Lower lobe of right lung (tissue), 2 donors: Measurements from ENCODE around the gene HSPA12A. TPM values are rescaled to one million over a fixed set of nuclear protein-coding genes. Genes with fewer than 3 reads are reported as not detected.
A peak's percentile ranks its signal among the peaks of the same experiment; 100 is the strongest.

Source experiments
- ATAC-seq, 2 donors: fragments of 200-7000 bp; cut with Tn5 transposase; one replicate each; pipeline ENCODE4 v1.9.1; 2020 to 2022; ENCODE audit warnings: mild to moderate bottlenecking in 2 of 2, moderate library complexity in 2 of 2
- DNase-seq: peaks from one replicate; pipeline ENCODE4 v3.0.0-alpha.2; 2020
- H3K27ac ChIP-seq: fragments of 200-600 bp; one replicate; pipeline ENCODE4 v1.8.0; 2022
- H3K27me3 ChIP-seq: fragments of 200-600 bp; one replicate; pipeline ENCODE4 v1.8.0; 2022; ENCODE audit warnings: low read depth
- H3K36me3 ChIP-seq: fragments of 200-600 bp; one replicate; pipeline ENCODE4 v1.8.0; 2022; ENCODE audit warnings: mild to moderate bottlenecking
- H3K4me1 ChIP-seq: fragments of 200-600 bp; one replicate; pipeline ENCODE4 v1.8.0; 2022
- H3K4me3 ChIP-seq: fragments of 200-600 bp; one replicate; pipeline ENCODE4 v1.8.0; 2022; ENCODE audit warnings: mild to moderate bottlenecking
- H3K9me3 ChIP-seq: fragments of 200-600 bp; one replicate; pipeline ENCODE4 v1.8.0; 2022
- CTCF ChIP-seq: fragments of 200-600 bp; IDR thresholded peaks from one replicate; pipeline ENCODE4 v1.8.0; 2022; ENCODE audit warnings: antibody characterized with exemption, mild to moderate bottlenecking
- intact Hi-C: fragments of 100-400 bp; cut with DNase I; formaldehyde crosslinking; loops from one replicate; pipeline ENCODE4 v1.11.0; 2022
- total RNA-seq: library from RNA; stranded (reverse); fragmentation: NEBNext Ultra II Directional; extraction: Animal tissue kit (Norgen Biotek cat#: 25700); gene quantifications from one replicate; pipeline ENCODE4 v1.2.1, GENCODE V29; 2021
- donor health status: DM: no; HTN: yes; CAD: no; lungs with severe emphysema.

The HSPA12A gene
- total RNA-seq, 1 donor from 2014 or later: 8.8 TPM

- peak in 1 of 2 donors; percentile 33 for ATAC-seq
Observed at GRCh38 chr10:116730464-116731260, 11.7 kb downstream of the HSPA12A start.

GRCh38 chr10:116729243-116729642 lies 13.1 kb downstream of the HSPA12A start:
- H3K36me3 ChIP-seq: no peaks in the 10 kb centered on the region
- intact Hi-C loops: no loop called here

More at GRCh38 chr10:116730464-116731260, 11.7 kb downstream of the HSPA12A start:
- H3K36me3 ChIP-seq: no peaks in the 10 kb centered on the region
- H3K27me3 ChIP-seq: peaks cover 6% of the 10 kb centered on the region
- intact Hi-C loops: no loop called here
- H3K4me1 ChIP-seq: no peaks in the 10 kb centered on the region
- no peaks in the 10 kb centered on the region for H3K9me3 ChIP-seq
- no peak for DNase-seq
- H3K4me3 ChIP-seq: no peak overlapping the region
- TF ChIP-seq CTCF: no peak
- no peak overlapping the region for H3K27ac ChIP-seq

DNA sequence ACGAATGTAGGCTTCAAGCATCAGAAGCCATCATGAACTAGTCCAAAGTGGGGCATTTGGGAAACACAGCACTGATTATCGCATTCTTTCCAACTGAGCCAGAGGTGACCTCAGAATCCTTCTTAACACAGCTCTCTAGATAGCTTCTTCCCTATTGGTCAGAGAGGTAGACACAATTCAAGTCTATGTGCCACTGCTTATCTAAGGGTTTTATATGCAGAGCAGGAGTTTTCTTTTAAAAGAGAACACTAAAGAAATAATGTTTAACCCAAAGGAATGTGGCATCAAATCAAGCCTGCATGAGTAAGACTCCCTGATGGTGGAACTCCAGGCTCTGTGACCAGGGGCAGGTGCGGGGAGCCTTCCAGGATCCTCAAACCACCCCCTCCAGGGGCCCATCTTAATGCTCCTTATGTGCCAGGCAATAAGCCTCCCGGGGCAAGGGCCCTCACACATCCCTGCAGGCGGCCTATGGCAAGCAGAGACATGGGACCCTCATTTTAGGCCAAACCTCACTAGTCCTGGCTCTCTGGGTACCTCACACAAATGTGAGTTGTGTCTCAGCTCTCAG lies 13.8 kb downstream of the HSPA12A start:
- Histone ChIP-seq H3K9me3 (no peaks in the 10 kb centered on the region), H3K27me3 (peaks cover 6% of the 10 kb centered on the region), H3K4me1 (no peaks in the 10 kb centered on the region), H3K27ac (no peak overlapping the region), H3K36me3 (no peaks in the 10 kb centered on the region), H3K4me3 (no peak overlapping the region)
- TF ChIP-seq CTCF: no peak
- DNase-seq (no peak), ATAC-seq (no peak)
- intact Hi-C loops: no loop called here

More at GRCh38 chr10:116729243-116729642, 13.1 kb downstream of the HSPA12A start:
- ATAC-seq (no peak), DNase-seq (no peak)
- H3K9me3 ChIP-seq: no peaks in the 10 kb centered on the region
- H3K27me3 ChIP-seq: peaks cover 6% of the 10 kb centered on the region
- H3K27ac ChIP-seq: no peak overlapping the region
- no peak overlapping the region for H3K4me3 ChIP-seq
- no peaks in the 10 kb centered on the region for H3K4me1 ChIP-seq
- TF ChIP-seq CTCF: no peak

DNA sequence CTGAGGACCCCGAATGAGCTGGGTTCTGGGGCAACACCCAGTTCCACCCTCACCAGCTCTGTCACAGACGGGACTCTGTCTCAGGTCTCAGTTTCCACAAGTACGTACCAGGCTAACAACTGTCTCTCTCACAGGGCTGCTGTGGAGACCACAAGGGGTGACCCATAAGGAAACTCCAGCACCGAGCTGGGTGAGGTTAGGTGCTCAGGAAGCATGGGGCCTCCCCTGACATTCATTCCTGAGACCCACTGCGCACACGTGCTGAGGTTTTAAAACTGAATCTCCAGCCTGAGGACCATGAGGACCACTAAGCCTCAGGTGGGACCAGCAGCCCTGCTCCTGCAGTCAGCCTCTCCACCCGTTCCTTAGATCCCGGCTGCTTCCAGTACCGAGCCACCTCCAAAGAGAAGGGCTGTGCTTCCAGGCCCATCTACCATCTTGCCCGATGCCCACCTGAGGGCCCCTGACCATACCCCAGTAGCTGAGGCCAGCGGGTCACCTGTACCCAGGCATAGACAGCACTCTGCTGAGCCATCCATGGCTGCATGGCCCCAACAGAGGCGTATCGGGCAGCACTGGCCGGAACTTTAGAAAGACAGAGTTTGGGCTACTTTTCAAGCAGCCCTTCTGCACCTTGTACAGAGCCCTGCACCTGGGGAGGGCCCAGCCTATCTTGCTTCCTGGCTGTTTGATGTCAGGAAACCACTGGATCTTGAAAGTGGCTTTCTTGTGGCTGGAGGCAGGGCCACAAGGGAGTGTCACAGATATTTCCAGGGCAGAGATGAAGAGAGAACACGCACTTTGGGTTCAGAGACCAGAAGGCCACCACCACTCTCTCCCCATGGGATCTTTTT lies 18.7 kb downstream of the HSPA12A start:
- DNase-seq: no peak
- ATAC-seq: no peak
- Histone ChIP-seq H3K27me3 (peaks cover 5% of the 10 kb centered on the region), H3K9me3 (no peaks in the 10 kb centered on the region), H3K27ac (no peak overlapping the region), H3K4me3 (no peak overlapping the region), H3K36me3 (no peaks in the 10 kb centered on the region), H3K4me1 (no peaks in the 10 kb centered on the region)
- intact Hi-C loops: no loop called here
- TF ChIP-seq CTCF: no peak

DNA sequence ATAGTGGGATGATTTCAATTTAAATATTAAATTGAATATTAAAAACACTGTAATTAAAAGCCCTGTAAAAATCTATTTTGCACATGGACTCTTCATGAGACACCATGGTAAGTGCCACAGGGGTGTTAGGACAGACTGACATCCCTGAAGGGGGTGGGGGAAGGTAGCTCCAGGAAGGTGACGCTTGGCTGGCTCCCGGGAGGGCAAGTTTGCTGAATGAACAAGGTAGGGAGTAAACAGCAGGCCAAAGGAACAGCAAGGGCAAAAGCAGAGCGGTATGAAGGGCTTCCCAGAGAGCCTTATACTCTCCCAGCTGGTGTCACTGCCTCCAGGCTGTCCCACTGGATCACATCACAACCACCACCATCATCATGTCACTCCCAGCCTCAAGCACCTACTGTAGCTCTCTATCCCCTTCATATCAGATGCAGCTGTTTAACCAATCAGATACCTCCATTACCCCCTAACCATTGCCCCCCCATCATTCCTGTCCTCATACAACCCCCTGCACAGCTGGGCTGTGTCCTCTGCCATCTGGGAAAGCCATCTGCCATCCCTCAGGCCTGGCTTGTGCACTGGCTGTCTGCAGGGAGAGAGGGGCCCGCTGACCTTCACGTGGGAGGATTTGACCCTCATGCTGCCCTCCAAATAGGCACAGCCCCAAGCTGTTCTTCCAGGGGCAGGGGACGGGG lies 19.5 kb downstream of the HSPA12A start:
- peaks cover 3% of the 10 kb centered on the region for H3K27me3 ChIP-seq
- no peak for TF ChIP-seq CTCF
- H3K27ac ChIP-seq: no peak overlapping the region
- H3K36me3 ChIP-seq: no peaks in the 10 kb centered on the region
- intact Hi-C loops: no loop called here
- H3K4me1 ChIP-seq: no peaks in the 10 kb centered on the region
- no peak overlapping the region for H3K4me3 ChIP-seq
- ATAC-seq: no peak
- DNase-seq: no peak
- H3K9me3 ChIP-seq: no peaks in the 10 kb centered on the region
